ENCODE data around the gene LAMA3.

The LAMA3 gene

DNA sequence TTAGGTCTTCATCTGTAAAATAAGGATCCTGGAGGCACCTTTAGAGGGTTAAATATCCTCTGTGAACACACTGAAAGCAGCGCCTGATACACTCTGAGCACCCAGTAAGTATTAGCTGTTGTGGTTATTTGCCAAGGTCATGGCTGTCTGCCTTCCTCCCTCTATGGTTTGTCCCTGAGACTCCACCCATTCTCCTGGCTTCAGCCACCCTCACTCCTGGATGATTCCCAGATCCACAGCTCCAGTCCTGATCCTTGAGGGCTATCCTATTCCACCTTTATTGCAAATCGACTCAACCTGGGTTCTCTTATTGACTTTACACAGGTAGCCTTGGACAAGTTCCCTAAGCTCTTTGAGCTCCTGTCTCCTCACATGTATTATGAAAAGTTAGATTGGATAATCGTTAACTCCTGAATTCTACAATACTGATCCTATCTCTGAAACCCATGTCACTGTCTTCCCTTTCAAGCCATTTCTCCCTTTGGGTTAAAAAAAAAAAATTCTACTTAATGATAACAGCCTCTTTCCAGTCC, 162.3 kb downstream of the LAMA3 start:
- no peak for DNase-seq (ENCODE audit: low spot score)

DNA sequence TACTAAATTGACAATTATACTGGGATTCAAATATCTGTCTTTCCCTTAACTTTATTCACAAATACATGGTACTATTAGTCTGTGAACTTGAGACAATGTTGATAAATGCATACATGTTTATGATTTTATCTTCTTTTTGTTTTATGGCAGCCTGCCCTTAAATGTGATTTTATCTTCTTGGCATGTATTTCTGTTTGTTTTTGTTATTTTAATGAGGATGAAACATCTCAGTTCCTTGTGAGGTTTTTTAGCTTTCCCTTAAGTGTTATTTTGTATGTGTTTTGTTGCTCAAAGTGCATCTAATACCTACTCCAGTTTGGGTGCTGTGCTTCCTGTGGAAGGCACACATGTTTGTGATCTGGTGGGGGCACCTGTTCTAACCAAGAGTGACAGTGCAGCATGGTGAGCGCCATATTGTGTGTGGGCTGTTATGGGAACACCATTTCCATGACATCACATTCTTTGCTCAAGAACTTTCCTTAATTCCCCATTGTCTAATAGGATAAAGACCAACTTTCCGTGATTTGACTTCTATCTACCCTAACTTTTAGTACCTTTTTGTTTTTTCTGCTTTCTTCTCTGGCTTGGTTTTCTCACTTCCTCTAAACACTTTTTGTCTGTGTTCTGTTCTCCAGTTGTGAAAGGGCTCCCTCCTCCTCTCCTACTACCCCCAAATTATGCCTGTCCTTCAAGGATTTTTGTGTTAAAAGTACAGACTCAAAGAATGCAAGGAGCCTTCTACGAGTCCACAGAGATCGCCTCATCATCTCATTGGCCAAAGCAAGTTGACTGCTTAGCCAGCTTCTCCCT, 163.2 kb downstream of the LAMA3 start:
- DNase-seq (ENCODE audit: low spot score) = no peak

DNA sequence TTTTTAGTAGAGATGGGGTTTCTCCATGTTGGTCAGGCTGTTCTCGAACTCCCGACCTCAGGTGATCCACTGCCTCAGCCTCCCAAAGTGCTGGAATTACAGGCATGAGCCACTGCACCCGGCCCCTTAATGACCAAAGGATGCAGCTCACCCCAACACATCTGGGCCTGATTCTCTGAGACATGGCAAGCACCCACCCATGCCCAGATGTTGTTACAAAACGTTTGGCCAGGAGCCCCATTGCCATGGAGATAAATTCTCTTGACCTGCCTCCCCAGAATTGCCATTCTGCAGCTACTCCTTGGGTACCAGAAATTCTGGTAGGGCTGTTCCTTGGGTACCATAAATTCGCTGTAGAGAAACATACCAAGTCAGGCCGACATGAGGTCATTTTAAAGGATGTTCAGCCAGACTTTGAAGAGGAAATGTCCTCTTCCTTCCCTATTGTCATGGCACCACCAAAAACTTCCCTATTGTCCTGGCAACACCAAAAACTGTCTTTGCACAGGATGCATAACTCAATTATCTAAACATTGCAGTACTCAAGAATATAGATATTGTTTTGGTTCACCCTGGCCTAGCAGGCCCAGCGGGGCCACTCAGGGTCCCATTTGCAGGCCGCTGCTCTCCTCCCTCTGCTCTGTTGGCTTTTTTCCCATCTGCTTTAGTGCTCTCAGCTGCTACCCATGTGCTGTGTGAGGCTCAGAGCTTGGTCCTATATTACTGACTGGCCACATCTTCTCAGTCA, 164.4 kb downstream of the LAMA3 start:
- DNase-seq (ENCODE audit: low spot score) = no peak

DNA sequence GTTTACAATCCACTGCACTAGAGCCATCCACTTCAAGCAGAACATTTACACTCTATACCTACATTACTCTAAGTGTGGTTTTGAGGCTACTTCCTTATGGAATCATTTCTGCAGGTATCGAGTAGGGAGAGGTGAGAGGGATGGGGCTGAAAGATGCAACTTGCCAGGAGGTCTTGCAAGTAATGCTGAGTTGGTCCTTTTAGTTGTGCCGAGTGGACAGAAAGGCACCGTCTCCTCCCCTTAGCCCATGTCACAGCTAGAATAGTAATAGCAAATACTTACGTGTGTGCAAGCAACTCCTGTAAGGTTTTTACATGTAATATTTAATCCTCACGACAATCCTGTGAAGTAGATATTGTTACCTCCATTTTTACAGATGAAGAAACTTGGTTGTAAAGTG, 166.5 kb downstream of the LAMA3 start:
- DNase-seq (ENCODE audit: low spot score) = no peak

DNA sequence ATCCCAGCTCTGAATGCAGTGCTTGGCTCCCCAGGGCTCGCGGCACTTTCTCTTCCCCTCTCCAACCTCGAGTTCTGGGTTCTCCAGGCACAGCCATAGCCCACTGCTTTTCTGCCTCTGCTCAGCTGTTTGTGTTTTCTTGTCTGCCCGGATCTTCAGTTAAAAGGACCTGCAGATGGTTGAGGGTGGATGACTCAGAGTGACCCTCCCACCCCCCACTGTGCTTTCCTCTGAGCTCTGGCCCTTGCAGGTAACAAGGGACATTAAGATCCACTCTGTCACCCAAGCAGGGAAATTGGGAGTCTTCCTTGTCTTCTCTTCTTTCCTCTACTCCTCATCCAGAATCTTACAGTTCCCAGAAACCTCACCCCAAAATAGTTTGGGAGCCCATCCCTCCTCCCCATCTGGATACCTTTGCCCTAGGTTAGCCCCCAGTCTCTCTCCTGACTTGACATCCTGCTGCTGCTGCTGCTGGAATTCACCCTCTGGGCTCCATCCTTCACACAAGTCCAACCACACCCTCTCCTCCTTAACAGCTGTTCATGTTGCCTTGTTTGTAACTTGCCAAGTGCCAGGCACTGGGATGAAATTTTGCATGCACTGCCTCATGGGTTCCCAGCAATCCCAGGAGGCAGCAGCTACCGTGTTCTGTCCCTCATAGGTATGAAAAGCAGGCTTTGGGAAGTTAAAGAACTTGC, 167.4 kb downstream of the LAMA3 start:
- DNase-seq (ENCODE audit: low spot score) = no peak

DNA sequence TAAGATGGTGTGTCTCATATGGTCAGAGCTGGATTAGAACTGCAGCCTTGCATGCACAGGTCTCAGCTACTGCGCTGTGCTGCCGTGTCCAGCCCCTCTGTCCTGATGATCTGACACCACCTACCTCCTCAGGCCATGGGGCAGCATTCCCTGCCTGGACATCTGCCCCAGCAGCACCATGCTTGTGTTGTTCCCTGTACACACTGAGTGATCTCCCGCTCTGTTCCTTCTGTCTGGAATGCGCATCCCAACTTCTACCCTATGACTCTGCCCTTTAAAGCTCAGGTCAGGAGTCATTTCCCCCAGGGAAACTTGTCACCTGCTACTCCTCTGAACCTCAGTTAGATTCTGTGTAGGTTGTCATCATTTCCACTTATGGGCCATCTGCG, 167.9 kb downstream of the LAMA3 start:
- DNase-seq (ENCODE audit: low spot score) = no peak

DNA sequence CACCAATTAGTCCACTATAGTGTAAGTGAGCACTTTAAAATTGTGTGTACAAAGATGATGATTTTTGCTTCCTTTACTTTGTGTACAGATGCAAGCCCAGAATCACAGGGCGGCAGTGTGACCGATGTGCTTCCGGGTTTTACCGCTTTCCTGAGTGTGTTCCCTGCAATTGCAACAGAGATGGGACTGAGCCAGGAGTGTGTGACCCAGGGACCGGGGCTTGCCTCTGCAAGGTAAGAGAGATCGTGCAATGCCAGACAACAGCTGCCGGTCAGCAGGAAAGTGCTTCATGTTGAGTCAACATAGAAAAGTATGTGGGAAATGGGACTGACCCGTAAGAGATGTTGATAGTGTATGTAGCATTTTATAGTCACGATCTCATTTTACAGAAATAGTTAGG, 168.5 kb downstream of the LAMA3 start:
- no peak for DNase-seq (ENCODE audit: low spot score)

DNA sequence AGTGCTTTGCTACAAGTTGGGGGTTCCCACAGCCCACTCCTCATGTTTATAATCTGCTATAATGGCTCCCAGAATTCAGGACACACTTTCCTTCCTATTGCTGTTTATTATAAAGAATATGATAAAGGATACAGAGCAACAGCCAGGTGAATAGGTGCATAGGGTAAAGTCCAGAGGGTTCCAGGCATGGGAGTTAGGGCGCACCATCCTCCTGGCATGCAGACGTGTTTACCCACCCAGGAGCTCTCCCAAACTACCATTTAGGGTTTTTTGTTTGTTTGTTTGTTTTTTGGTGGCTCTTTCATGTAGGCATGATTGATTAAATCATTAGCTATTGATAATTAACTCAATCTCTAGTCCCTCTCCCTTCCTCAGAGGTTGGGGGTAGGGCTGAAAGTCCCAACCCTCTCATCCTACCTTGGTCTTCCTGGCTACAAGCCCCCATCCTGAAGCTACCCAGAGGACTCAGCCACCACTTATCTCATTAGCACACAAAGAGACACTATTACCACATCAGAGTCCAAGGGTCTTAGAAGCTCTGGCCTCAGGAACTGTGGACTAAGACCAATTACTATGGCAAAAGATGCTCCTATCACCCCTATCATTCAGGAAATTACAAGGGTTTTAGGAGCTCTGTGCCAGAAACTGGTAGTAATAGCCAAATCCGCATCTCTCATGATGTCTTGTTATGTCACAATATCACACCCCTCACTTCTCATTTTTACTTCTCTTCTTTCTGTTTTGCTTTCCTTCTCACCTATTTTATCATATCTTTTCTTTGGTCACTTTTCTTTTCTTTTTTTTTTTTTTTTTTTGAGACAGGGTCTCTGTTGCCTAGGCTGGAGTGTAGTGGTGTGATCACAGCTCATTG, 170.4 kb downstream of the LAMA3 start:
- DNase-seq (ENCODE audit: low spot score) = no peak

DNA sequence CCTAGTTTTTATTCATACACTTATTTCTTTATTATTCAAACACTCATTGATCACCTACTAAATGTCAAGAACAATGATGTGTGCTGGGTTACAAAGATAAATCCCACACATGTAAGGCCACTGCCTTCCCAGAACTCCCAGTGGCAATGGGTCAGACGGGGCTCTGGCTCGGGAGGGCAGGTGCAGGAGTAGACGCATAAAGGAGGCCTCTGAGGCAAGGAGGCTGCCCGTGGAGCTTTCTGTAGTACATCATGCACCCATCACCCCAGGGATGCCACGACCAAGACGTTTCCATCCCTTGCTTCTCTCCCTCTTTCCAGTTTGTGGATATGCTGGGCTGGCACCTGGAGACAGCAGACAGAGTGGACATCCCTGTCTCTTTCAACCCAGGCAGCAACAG, 172.1 kb downstream of the LAMA3 start:
- DNase-seq (ENCODE audit: low spot score) = no peak

DNA sequence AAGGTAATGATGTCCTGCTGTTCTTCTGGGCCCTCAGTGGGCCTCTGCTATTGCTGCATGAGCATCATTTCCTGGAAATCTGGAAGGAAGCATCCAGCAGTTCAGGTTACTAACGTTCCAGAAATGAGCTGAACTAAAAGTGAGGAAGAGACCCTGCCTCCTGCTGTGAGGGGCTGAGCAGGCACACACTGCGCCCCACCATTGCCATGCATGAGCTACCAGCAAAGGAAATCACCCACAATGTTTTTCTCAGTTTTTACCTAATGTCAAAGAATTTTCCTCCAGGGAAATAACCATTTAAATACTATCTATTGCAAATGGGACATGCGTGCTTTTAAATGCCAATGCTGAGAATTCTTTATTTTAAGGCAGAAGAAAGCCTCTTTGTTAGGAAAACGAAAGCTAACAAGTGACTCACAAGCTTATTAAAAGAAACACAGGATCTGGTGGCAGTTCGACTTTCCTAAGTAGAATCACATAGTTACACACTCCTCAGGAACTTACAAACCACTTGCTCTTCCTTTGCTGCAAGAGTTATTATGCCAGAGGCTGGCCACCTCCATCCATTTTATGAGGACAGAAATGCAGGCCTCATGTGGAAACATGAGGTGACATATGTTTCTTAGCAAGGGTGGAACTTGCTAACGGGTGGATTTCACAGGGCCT, 172.7 kb downstream of the LAMA3 start:
- DNase-seq (ENCODE audit: low spot score) = no peak

DNA sequence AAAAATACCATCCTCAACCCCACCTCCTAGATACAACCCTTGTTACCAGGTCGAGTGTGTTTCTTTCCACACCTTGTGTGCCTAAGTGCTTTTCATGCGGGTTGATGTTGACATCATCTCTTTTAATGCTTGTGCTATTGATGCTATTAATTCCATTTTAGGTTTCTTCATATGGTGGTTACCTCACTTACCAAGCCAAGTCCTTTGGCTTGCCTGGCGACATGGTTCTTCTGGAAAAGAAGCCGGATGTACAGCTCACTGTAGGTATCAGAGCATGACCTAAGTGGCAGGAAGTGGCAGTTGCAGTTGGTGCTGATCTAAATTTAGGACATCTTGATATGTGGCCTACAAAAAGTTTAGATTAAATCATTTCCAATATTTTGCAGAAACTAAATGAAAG, 175.4 kb downstream of the LAMA3 start:
- no peak for DNase-seq (ENCODE audit: low spot score)

DNA sequence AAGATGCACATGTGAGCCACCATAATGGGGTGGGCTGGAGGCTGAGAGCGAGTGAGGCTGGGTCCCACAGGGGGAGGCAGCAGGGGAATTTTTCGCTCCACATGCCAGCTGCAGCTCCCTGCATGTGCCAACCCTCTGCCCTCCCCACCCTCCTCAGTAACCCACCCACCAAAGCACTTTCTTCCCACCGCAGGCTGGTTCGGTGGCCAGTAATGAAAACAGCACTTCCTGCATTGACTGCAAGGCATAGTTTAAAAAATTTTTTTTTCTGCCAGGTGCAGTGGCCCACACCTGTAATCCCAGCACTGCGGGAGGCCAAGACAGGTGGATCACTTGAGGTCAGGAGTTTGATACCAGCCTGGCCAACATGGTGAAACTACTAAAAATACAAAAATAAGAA, 177.8 kb downstream of the LAMA3 start:
- no peak for DNase-seq (ENCODE audit: low spot score)

DNA sequence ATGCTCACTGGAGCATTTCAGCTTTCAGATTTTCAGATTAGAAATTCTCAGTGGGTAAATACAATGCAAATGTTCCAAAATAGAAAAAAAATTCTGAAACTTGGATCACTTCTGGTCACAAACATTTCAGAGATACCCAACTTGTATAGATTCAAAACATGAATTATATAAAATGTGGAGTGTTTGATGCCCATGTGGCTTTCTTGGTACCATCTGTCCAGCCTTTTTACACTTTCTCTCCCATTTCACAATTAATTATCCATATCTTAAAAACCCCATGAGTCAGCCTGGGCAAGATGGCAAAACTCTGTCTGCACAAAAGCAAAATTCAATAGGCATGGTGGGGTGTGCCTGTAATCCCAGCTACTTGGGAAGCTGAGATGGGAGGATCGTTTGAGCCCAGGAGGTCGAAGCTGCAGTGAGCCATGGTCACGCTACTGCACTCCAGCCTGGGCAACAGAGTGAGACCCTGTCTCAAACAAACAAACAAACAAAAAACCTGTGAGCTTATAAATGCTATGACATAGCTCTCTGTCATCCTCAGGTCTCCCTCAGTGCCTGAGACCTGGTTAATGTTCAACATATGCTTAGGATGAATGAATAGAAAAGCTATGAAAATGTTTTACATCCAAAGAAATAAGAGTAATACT, 179.0 kb downstream of the LAMA3 start:
- no peak for DNase-seq (ENCODE audit: low spot score)

DNA sequence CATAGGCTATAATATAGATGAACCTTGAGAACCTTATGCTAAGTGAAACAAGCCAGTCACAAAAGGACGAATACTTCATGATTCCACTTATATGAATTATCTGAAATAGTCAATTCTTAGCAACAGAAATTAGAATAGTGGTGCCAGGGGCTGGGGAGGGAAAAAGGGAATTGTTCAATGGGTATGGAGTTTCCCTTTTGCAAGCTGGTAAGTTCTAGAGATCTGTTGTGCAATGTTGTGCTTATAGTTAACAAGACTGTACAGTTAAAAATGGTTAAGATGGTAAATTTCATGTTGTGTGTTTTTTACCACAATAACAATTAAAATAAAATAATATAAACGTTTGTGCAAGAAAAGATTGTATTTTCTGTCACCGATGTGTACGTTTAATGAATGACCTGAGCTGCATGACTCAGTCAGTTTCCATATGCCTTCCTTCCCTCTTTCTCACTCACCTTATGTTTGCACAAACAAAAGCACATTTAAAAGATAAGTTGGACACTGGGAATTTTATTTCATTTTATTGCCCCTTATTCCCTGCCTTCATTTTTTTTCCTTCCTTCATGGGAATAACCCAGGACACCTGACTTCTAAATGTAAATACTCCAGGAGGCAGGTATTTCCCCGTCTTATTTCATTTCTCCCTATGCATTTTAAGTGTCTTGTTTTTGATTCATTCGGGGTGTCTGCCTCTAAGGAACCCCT, 181.6 kb downstream of the LAMA3 start:
- no peak for DNase-seq (ENCODE audit: low spot score)

DNA sequence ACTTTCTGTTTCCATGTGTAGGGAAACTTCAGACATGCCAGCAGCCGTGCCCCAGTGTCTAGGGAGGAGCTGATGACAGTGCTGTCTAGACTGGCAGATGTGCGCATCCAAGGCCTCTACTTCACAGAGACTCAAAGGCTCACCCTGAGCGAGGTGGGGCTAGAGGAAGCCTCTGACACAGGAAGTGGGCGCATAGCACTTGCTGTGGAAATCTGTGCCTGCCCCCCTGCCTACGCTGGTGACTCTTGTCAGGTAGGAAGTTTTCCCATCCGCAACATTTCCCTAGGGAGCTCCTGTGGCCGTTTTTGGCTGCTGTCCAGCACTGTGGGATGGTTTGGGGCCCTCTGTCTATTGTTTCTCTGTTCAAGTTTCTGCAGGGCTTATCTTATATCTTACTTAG, 182.2 kb downstream of the LAMA3 start:
- DNase-seq (ENCODE audit: low spot score) = no peak

DNA sequence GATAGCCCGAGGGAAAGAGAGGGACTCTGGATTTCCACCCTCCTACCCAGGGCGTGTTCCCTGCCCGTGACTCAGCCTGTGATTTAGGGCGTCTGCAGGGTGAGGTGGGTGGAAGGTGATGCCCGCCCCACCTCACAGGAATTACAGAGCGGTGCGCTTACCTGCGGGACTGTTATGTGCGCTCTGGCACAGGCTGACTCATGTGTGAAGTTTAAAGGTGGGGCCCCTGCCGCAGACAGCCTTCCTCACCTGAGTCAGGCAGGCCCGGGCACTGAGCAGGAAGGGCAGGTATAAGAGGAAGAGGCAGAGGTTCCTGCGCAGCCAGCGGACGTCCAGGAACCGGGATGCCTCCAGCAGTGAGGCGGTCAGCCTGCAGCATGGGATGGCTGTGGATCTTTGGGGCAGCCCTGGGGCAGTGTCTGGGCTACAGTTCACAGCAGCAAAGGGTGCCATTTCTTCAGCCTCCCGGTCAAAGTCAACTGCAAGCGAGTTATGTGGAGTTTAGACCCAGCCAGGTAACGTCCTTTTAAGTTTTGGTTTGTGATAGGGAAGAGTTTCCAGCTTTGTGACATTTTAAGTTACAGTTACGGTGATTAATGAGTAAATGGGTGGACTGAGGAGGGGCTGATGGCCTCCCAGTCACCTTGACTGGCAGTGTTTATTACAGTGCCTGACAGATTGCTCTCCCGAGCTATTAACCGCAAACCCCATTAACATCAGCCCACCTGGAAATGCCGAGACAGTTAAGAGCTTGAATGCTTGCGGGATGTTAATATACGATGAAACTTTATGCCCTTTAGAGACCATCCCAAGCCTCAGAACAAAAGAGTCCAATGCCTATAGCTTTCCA, 183.7 kb downstream of the LAMA3 start:
- DNase-seq (ENCODE audit: low spot score) = no peak

DNA sequence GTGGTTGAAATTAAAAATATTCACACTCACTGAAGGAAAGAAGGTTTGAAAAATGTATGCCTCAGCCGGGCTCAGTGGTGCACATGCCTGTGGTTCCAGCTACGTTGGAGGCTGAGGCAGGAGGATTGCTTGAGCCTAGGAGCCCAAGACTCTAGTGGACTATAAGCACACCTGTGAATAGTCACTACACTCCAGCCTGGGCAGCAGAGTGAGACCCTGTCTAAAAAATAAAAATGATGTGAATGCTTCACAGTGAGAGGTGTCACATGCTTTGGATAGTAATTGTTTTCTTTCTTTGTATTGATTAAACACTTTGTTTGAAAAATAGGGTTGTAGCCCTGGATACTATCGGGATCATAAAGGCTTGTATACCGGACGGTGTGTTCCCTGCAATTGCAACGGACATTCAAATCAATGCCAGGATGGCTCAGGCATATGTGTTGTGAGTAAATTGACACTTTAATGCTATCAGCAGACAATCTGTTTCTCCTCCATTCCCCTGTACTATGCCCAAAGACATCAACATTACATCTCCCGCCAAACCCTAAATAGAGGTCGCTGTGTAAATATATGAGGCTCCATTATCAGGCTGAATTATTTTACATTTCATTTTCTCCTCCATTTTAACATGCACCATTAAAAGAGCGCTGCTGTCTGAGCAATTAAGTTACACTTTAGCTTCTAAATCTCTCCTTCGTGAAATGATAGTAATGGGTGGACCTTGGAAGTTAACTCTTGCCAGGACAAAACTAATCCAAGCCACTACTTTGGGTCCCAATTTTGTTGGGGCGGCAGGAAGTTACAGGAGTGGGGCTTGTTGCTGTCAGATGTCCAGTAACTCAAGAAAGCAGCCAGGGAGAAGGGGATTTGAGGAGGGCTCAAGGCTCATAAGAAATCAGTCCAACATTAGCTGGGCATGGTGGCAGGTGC, 187.0 kb downstream of the LAMA3 start:
- no peak for DNase-seq (ENCODE audit: low spot score)

DNA sequence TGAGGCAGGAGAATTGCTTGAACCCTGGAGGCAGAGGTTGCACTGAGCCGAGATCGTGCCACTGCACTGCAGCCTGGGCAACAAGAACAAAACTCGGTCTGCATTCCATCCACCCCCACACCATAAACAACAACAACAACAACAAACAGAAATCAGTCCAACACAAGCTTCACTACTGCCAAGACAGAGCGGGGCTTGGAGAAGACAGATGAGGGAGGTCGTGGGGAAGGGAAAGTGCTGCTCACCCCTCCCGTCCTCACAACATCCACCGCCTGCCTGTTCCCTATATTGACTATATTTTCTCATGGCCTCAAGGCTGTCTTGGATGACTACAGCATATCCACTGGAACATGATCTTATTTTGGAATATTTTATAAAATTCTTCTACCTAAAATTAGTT, 187.7 kb downstream of the LAMA3 start:
- no peak for DNase-seq (ENCODE audit: low spot score)

Data from hematopoietic multipotent progenitor cell treated with erythropoietin and hydrocortisone succinate and interleukin-3 and kit ligand, for 15 days (in vitro differentiated cells).